Sciatic nerve (tissue), 2 donors: ENCODE measurements around the gene ACACB. TPM values are rescaled to one million over a fixed set of nuclear protein-coding genes. Genes with fewer than 3 reads are reported as not detected.

ENCODE experiments used
- ATAC-seq: fragments of 200-7000 bp; cut with Tn5 transposase; one replicate; pipeline ENCODE4 v1.9.1; 2020; ENCODE audit warnings: mild to moderate bottlenecking, moderate library complexity
- DNase-seq: peaks from one replicate; pipeline ENCODE4 v3.0.0-alpha.2; 2020; ENCODE audit warnings: low spot score
- intact Hi-C: fragments of 100-400 bp; cut with DNase I; formaldehyde crosslinking; loops from one replicate; pipeline ENCODE4 v1.14.2; 2022
- total RNA-seq: library from RNA; stranded (reverse); fragmentation: NEBNext Ultra II Directional; extraction: Animal tissue kit (Norgen Biotek cat#: 25700); gene quantifications from one replicate; pipeline ENCODE4 v1.2.1, GENCODE V29; 2021
- donor health status: DM: no; HTN: no; CAD: no.
- donor health status: DM: no; HTN: no; CAD: no.

The ACACB gene
- total RNA-seq, 1 donor from 2014 or later = 112 TPM

GRCh38 chr12:109230193-109230592 lies 113.8 kb downstream of the ACACB start:
- no peak for ATAC-seq
- no peak for DNase-seq
- intact Hi-C loops = no loop called here

GRCh38 chr12:109232731-109233130 lies 116.3 kb downstream of the ACACB start:
- ATAC-seq (no peak), DNase-seq (no peak)
- intact Hi-C loops = no loop called here

- intact Hi-C loops = no loop called here
- no peak for ATAC-seq
Measured at GRCh38 chr12:109234012-109234411, 117.6 kb downstream of the ACACB start.

DNA sequence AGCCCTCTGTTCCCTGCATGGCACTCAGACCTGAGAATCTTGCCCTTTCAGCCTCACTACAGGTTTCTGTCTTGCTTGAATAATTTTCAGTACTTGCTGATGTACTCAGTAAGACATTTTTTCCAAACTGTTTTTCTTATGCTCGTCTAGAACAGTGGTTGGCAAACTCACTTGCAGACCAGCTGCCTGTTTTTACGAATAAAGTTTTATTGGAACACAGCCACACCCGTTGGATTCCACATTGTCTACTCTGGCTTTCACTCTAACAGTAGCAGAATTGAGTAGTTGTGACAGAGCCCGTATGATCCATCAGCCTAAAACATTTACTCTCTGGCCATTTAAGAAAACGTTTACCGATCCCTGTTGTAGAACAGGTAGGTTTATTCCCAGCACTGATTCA lies 119.9 kb downstream of the ACACB start:
- DNase-seq (no peak), ATAC-seq (no peak)
- intact Hi-C loops = no loop called here

More at GRCh38 chr12:109234012-109234411, 117.6 kb downstream of the ACACB start:
- no peak for DNase-seq

GRCh38 chr12:109239179-109239578 lies 122.8 kb downstream of the ACACB start:
- intact Hi-C loops = no loop called here
- DNase-seq (no peak), ATAC-seq (no peak)

DNA sequence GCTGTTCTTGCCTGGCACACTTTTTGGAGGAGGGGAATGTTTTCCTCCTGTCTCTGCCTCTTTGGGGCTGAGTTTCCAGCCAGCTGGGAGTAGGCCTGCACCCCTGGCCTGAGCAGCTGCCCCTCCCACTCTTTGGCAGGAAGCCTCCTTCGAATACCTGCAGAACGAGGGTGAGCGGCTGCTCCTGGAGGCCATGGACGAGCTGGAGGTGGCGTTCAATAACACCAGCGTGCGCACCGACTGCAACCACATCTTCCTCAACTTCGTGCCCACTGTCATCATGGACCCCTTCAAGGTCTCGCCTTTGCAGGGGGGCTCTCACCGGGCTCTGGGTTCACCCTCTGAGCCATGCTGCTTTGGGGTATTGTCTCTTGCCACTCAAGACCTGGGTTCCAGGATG lies 123.3 kb downstream of the ACACB start:
- ATAC-seq (no peak), DNase-seq (no peak)
- intact Hi-C loops = no loop called here

- intact Hi-C loops = no loop called here
- DNase-seq = no peak
- ATAC-seq = no peak
Measured at GRCh38 chr12:109240365-109240764, 124.0 kb downstream of the ACACB start.

- intact Hi-C loops = no loop called here
- DNase-seq = no peak
- no peak for ATAC-seq
Measured at GRCh38 chr12:109241936-109242335, 125.5 kb downstream of the ACACB start.

DNA sequence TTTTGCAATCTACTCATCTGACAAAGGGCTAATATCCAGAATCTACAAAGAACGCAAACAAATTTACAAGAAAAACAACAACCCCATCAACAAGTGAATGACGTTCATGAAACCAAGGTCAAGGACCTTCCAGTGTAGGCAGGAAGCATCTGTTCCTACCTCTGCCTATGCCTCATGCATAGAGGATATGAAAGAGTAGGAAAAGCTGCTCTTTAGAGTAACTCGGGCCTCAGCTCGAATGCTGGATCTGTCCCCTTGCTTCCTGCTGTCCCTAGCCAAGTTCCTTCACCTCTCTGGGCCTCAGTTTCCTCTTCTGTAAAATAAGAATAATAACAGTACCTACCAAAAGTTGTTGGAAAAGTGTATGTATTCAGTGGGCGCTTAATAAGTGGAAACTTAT lies 127.7 kb downstream of the ACACB start:
- no peak for DNase-seq
- intact Hi-C loops = no loop called here

GRCh38 chr12:109246221-109246620 lies 129.8 kb downstream of the ACACB start:
- ATAC-seq (no peak), DNase-seq (no peak)
- intact Hi-C loops = no loop called here

More for the DNA sequence above, 127.7 kb downstream of the ACACB start:
- no peak for ATAC-seq

- ATAC-seq (no peak), DNase-seq (no peak)
- intact Hi-C loops = no loop called here
Measured at GRCh38 chr12:109247831-109248654, 131.7 kb downstream of the ACACB start.

DNA sequence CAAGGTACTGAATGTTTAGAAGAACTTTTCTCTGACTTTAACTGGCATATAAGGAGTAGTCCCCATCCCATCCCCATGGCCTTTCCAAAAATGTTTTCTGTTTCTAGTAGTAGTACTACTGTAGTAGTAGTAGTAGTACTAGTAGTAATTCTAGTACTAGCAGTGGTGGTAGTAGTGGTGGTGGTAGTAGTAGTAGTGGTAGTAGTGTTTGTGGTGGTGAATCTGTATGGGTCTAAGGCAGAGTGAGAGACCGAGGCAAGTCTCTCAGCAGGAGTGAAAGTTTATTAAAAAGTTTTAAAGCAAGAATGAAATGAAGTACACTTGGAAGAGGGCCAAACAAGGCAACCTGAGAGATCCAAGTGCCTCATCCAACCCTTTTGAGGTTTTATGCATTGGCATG lies 134.1 kb downstream of the ACACB start:
- DNase-seq (no peak), ATAC-seq (no peak)
- intact Hi-C loops = no loop called here

DNA sequence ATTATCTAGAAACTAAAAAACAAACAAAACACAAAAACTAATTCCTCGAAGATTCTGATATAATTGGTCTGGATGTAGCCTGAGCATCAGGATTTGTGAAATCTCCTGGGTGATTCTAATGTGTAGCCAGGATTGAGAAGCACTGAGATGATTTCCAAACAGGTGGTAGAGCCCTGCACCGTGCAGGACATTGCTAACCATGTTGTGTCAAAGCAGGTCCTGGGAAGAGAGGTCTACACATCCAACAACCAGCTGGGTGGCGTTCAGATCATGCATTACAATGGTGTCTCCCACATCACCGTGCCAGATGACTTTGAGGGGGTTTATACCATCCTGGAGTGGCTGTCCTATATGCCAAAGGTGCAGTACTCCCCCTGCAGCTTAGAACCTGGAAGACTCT lies 136.4 kb downstream of the ACACB start:
- intact Hi-C loops = no loop called here
- no peak for DNase-seq
- no peak for ATAC-seq

- no peak for ATAC-seq
- intact Hi-C loops = no loop called here
- no peak for DNase-seq
Measured at GRCh38 chr12:109253913-109254544, 137.6 kb downstream of the ACACB start.

DNA sequence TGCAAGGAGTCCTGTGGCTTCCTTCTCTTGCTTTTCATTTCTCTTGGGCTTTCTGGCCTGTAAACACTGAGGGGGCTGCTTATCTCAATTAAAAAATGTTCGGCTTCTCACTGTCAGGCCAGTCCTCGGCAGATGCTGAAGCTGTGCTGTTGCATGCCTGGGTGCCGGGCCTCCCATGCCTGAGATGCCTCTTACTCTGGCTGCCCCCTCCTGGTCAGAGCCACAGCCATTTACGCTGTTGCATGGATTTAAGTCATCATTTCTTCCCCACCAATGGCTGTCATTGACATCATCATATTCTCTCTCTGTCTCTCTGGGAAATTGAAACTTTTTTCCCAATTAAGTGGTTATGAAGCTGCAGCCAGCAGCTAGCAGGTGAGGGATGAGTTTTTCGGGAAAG lies 139.0 kb downstream of the ACACB start:
- intact Hi-C loops = no loop called here
- no peak for ATAC-seq
- DNase-seq = no peak

DNA sequence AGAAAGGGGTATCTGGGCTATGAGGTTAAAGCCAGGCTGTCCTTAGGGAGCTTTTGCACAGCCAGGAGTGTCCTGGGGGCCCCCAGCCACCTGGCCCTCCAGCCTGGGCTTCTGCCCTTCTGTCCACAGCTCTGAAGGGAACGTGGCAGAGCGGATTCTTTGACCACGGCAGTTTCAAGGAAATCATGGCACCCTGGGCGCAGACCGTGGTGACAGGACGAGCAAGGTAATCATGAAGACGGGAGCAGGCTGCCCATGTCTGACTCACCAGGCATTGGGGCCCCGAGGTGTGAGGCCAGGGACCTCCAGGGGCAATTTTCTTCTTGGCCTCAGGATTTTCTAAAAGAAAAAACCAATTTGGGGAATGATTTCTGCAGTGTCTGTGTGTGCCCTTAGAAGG lies 139.6 kb downstream of the ACACB start:
- intact Hi-C loops = no loop called here
- DNase-seq = no peak
- ATAC-seq = no peak

GRCh38 chr12:109258201-109258600 lies 141.8 kb downstream of the ACACB start:
- DNase-seq (no peak), ATAC-seq (peak; percentile 24)
- intact Hi-C loops = no loop called here

DNA sequence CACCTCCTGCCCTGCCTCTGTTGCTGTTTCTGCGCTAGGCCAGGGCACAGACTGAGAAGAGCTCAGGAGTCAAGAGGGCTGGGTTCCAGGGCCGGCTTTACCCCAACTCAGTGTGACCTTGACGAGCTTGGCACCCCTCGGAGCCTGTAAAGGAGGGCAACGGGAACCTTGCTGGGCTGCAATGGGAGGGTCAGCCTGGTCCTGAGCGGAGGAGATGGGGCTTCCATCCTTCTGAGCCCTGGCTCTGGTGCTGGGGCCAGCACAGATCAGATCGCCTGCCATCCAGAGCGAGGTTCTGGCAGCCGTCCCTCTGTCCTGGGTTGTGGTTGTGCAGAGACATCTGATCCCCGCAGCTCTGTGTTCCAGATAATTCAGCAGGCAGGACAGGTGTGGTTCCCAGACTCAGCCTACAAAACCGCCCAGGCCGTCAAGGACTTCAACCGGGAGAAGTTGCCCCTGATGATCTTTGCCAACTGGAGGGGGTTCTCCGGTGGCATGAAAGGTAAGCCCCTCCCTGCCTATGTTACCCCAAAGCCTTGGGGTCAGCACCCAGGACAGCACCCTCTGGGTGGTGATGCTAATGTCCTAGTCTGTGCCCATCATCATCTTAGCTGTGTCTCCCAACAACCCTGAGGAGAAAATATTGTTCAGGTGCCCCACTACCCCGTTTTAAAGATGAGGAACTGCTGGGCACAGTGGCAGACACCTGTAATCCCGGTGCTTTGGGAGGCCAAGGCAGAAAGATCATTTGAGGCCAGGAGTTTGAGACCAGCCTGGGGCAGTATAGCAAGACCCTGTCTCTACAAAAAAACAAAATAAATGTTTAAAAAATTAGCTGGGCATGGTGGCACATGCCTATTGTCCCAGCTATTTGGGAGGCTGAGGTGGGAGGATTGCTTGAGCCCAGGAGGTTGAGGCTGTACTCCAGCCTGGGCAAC lies 142.5 kb downstream of the ACACB start:
- intact Hi-C loops = no loop called here
- DNase-seq (no peak), ATAC-seq (no peak)

DNA sequence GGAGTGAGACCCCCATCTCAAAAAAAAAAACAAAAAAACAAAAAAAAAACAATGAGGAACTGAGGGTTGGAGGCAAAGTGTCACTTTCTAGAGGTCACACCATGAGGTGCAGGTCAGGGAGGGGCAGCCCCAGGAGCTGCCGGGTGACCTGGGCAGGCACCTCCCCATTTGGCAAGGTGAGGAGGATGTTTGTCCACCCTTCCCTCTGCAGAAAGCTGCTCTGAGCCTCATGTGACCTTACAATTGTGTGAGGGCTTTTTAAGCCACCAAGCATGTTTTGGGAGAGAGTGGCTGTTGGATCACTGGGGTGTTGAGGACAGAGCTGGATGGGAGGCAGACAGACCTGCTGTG lies 143.1 kb downstream of the ACACB start:
- DNase-seq (no peak), ATAC-seq (no peak)
- intact Hi-C loops = no loop called here

- no peak for DNase-seq
- ATAC-seq = no peak
- intact Hi-C loops = no loop called here
Measured at GRCh38 chr12:109261087-109261486, 144.7 kb downstream of the ACACB start.
